Loucy (cell line): ENCODE data around the gene MYO1F.

Experiments used
- CTCF ChIP-seq: fragments of 200-600 bp; sonication (generic); conservative IDR thresholded peaks from 2 replicates; pipeline ENCODE4 v1.5.1; 2014; ENCODE audit warnings: mild to moderate bottlenecking, antibody characterized with exemption, low read length
- EZH2phosphoT487 ChIP-seq: fragments of 200-600 bp; IDR thresholded peaks from 2 replicates; pipeline ENCODE4 v1.6.1; 2018; ENCODE audit warnings: antibody characterized with exemption, mild to moderate bottlenecking, moderate library complexity, borderline replicate concordance

- TF ChIP-seq CTCF (no peak), EZH2phosphoT487 (no peak)
These were observed 73.7 kb downstream of the MYO1F start for GRCh38 chr19:8503510-8503909.
